K562 (cell line): ENCODE measurements around the gene PDLIM7. TPM values are rescaled to one million over a fixed set of nuclear protein-coding genes. Genes with fewer than 3 reads are reported as not detected.

Experiments used
- CREB5 ChIP-seq: fragments of 250-450 bp; sonication (Bioruptor Pico); IDR thresholded peaks from 2 replicates; pipeline ENCODE4 v1.5.0; 2020; ENCODE audit warnings: mild to moderate bottlenecking
- FIP1L1 ChIP-seq: fragments of 200-400 bp; formaldehyde crosslinking; IDR thresholded peaks from 2 replicates; pipeline ENCODE4 v1.6.1; 2018; ENCODE audit warnings: mild to moderate bottlenecking, low read depth, low read length; ENCODE audit not compliant: poor library complexity, severe bottlenecking
- GABPB1 ChIP-seq: sonication (generic); formaldehyde crosslinking; IDR thresholded peaks from 2 replicates; pipeline ENCODE4 v1.8.0; 2022; ENCODE audit warnings: mild to moderate bottlenecking, missing genetic modification reagents
- HMGN3 ChIP-seq: IDR thresholded peaks from 2 replicates; pipeline ENCODE4 v1.6.1; 2011; ENCODE audit warnings: borderline replicate concordance, low read depth, mild to moderate bottlenecking, mixed read lengths, low read length; ENCODE audit not compliant: insufficient read length; ENCODE audit errors: extremely low read depth
- MAX ChIP-seq: sonication (generic); formaldehyde crosslinking; IDR thresholded peaks from 2 replicates; pipeline ENCODE4 v1.9.0; 2022; ENCODE audit warnings: mild to moderate bottlenecking, missing genetic modification reagents
- NRF1 ChIP-seq, 2 experiments: fragments of 450-650 bp; IDR thresholded peaks in 1 of 2; conservative IDR thresholded peaks in 1 of 2; 2 replicates each; pipeline ENCODE4 v1.6.1; 2014; ENCODE audit warnings: mild to moderate bottlenecking in 2 of 2
- OTX1 ChIP-seq: fragments of 450-650 bp; formaldehyde crosslinking; IDR thresholded peaks from 2 replicates; pipeline ENCODE4 v1.4.0; 2022; ENCODE audit warnings: mild to moderate bottlenecking
- RBFOX2 ChIP-seq: fragments of 200-400 bp; formaldehyde crosslinking; IDR thresholded peaks from 2 replicates; pipeline ENCODE4 v1.6.1; 2017; ENCODE audit warnings: low read depth, mild to moderate bottlenecking, low read length, moderate library complexity
- RBM34 ChIP-seq: fragments of 200-400 bp; formaldehyde crosslinking; IDR thresholded peaks from 2 replicates; pipeline ENCODE4 v1.6.1; 2018; ENCODE audit warnings: low read length, borderline replicate concordance; ENCODE audit not compliant: insufficient read depth
- RERE ChIP-seq: sonication (generic); formaldehyde crosslinking; IDR thresholded peaks from 2 replicates; pipeline ENCODE4 v1.8.0; 2023; ENCODE audit warnings: missing genetic modification reagents, mild to moderate bottlenecking, borderline replicate concordance
- SUPT5H ChIP-seq: fragments of 450-650 bp; IDR thresholded peaks from 2 replicates; pipeline ENCODE4 v1.6.1; 2016
- TCF3 ChIP-seq: sonication (generic); formaldehyde crosslinking; IDR thresholded peaks from 2 replicates; pipeline ENCODE4 v1.4.0; 2020; ENCODE audit warnings: mild to moderate bottlenecking, missing genetic modification reagents
- TOE1 ChIP-seq, 2 experiments: fragments of 450-650 bp in 1 of 2; sonication (generic) in 1 of 2; formaldehyde crosslinking in 1 of 2; IDR thresholded peaks; 2 replicates each; pipeline versions ENCODE4 v1.7.1 to v1.8.0; 2016 to 2022; ENCODE audit warnings: borderline replicate concordance in 2 of 2, mild to moderate bottlenecking in 2 of 2, antibody characterized with exemption in 1 of 2, inconsistent platforms in 1 of 2, low read depth in 1 of 2, missing genetic modification reagents in 1 of 2, moderate library complexity in 1 of 2
- ZNF583 ChIP-seq: fragments of 250-450 bp; sonication (Bioruptor Pico); IDR thresholded peaks from 2 replicates; pipeline ENCODE4 v1.4.0; 2020
- ZNF76 ChIP-seq: fragments of 250-450 bp; sonication (Bioruptor Pico); IDR thresholded peaks from 2 replicates; pipeline ENCODE4 v1.4.0; 2020; ENCODE audit warnings: mild to moderate bottlenecking, moderate library complexity, borderline replicate concordance
- polyA plus RNA-seq, 8 experiments: library from polyadenylated mRNA; depleted of rRNA in 4 of 8; stranded (reverse) in 5 of 8; unstranded in 3 of 8; fragments of >200 nt; fragmentation: Nextera tagmentation in 2 of 8; fragmentation: Illumina TruSeq in 1 of 8; extraction: Ambion mirVana in 2 of 8; extraction: Trizol in 1 of 8; gene quantifications; 2 replicates each; pipeline versions ENCODE4 v1.2.1 to v1.2.3, GENCODE V29; 2011 to 2014; ENCODE audit warnings: inconsistent platforms in 1 of 8, missing spikeins in 1 of 8
- total RNA-seq, 7 experiments: library from RNA; depleted of rRNA in 6 of 7; stranded (reverse); fragments of >200 nt in 6 of 7; fragmentation: Illumina TruSeq in 2 of 7; extraction: Trizol in 2 of 7; gene quantifications; 2 replicates each; pipeline versions ENCODE4 v1.2.1 to v1.2.3, GENCODE V29; 2011 to 2021; ENCODE audit warnings: low replicate concordance in 1 of 7
- TF ChIP-seq, protein P1 (sequence below): fragments of 450-650 bp; formaldehyde crosslinking; IDR thresholded peaks from 2 replicates; pipeline ENCODE4 v1.4.0; 2022; ENCODE audit warnings: missing genetic modification characterization

The PDLIM7 gene
- total and polyA plus RNA-seq, 9 of the 15 experiments (the other 6 are each of a cell fraction or from before 2014, with no cell fraction given) = 2.1 to 124 (median 32.6) TPM

DNA sequence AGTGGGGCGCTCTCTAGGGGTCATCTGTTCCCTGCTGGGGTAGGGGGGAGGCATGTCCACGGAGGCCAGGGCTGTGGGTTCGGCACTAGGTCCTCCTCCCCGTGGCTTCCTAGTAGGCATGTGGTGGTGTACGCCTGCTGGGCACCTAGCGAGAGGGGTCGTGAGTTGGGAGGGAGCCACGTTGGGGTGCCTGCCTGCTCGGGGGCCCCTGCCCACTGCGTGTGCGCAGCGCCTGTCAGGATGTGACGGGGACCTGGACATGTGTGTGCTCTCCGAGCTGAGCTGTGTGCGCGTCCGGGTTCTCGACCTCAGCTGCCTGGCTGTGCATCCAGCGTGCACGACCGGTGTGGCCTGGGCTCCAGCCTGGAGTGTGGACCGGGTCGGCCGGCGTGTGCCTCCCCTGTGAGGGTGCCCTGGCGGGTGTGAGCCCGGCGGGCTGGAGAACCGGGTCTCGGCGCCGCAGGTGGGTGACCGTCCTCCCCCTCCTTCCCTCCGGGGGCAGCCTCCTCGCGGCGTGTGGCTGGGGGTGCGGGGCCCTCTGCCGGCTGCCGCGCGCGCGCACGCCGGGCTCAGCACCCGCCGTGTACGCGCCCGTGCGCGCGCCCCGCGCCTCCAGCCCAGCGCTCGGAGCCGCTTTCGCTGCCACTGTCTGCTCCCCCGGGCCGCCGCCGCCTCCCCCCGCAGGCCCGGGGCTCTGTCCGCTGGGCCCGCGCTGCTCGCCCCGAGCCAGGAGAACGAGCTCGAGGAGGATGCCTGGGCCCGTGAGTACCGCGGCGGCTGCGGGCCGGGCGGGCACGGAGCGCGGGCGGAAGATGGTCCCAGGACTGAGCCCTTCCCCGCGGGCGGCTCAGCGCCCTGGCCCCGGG is 51.0 kb downstream of the PDLIM7 start, which contains the start of gene PRR7 (continued):
- TF ChIP-seq TOE1 (IDR thresholded peaks at IDR 0.05; ENCODE audit: borderline replicate concordance) (no peak), TOE1 (CRISPR knock-in tag; IDR thresholded peaks at IDR 0.05; ENCODE audit: borderline replicate concordance, low read depth) (0 out of 2 replicates have a peak, but pooled peaks have one; percentile 27), SUPT5H (peak; percentile 85), RERE (no peak), TCF3 (CRISPR knock-in tag) (0 out of 2 replicates have a peak, but pooled peaks have one; percentile 3), FIP1L1 (no peak), OTX1 (CRISPR knock-in tag) (peak; percentile 74; the same call in 1 of the 2 replicates), ZNF76 (no peak), ZNF583 (CRISPR knock-in tag) (peak; percentile 75; the same call in 1 of the 2 replicates), HMGN3 (peak; percentile 92), MAX (peak; percentile 73; the same call in 1 of the 2 replicates), RBM34 (0 out of 2 replicates have a peak, but pooled peaks have one; percentile 71), NRF1 (conservative IDR thresholded peaks at IDR 0.05 in 1 of 2, IDR thresholded peaks at IDR 0.05 in 1 of 2) (peak; percentile 80 to 83), GABPB1 (peak; percentile 23; the same call in 1 of the 2 replicates), RBFOX2 (peak; percentile 56), CREB5 (CRISPR knock-in tag) (peak; percentile 83; the same call in 1 of the 2 replicates)
- TF ChIP-seq, protein P1, sequence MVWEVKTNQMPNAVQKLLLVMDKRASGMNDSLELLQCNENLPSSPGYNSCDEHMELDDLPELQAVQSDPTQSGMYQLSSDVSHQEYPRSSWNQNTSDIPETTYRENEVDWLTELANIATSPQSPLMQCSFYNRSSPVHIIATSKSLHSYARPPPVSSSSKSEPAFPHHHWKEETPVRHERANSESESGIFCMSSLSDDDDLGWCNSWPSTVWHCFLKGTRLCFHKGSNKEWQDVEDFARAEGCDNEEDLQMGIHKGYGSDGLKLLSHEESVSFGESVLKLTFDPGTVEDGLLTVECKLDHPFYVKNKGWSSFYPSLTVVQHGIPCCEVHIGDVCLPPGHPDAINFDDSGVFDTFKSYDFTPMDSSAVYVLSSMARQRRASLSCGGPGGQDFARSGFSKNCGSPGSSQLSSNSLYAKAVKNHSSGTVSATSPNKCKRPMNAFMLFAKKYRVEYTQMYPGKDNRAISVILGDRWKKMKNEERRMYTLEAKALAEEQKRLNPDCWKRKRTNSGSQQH (CRISPR knock-in tag) = peak; percentile 64; the same call in 1 of the 2 replicates
